ENCODE data around the gene RAB3B.

- no peak for TF ChIP-seq POLR2A (IDR thresholded peaks at IDR 0.05; ENCODE audit: low read length)
- TF ChIP-seq GATA1 (IDR thresholded peaks at IDR 0.05; ENCODE audit: low read depth, low read length): no peak
These were observed 17.7 kb upstream of the RAB3B start for GRCh38 chr1:52008071-52008809.

All from erythroblast (primary cell).